Measurements from ENCODE around the gene CBLN3. TPM values are rescaled to one million over a fixed set of nuclear protein-coding genes. Genes with fewer than 3 reads are reported as not detected.

The CBLN3 gene
- total and polyA plus RNA-seq, 8 donors = 0.81 to 4.2 (median 2.1) TPM; not detected in 2

- DNase-seq = no peak
- whole genome bisulfite sequencing, 5 donors = 40 to 63% (median 61%) methylated on average over 2 of the region's 2 CpGs
- H3K4me1 ChIP-seq = peaks cover 43 to 93% (median 75%) of the 10 kb centered on the region in 4 donors
- TF ChIP-seq POLR2AphosphoS5 (IDR thresholded peaks at IDR 0.05) (no peak), EP300 (IDR thresholded peaks at IDR 0.05) (no peak), POLR2A (IDR thresholded peaks at IDR 0.05) (no peak)
- TF ChIP-seq, protein P1, sequence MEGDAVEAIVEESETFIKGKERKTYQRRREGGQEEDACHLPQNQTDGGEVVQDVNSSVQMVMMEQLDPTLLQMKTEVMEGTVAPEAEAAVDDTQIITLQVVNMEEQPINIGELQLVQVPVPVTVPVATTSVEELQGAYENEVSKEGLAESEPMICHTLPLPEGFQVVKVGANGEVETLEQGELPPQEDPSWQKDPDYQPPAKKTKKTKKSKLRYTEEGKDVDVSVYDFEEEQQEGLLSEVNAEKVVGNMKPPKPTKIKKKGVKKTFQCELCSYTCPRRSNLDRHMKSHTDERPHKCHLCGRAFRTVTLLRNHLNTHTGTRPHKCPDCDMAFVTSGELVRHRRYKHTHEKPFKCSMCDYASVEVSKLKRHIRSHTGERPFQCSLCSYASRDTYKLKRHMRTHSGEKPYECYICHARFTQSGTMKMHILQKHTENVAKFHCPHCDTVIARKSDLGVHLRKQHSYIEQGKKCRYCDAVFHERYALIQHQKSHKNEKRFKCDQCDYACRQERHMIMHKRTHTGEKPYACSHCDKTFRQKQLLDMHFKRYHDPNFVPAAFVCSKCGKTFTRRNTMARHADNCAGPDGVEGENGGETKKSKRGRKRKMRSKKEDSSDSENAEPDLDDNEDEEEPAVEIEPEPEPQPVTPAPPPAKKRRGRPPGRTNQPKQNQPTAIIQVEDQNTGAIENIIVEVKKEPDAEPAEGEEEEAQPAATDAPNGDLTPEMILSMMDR (IDR thresholded peaks at IDR 0.05) = no peak
- no peak overlapping the region for H3K4me3 ChIP-seq
- H3K27ac ChIP-seq = peak overlapping the region in 4 of 5 donors; percentile 2 to 72 (median 60)
- H3K36me3 ChIP-seq = peaks cover 51 to 90% (median 83%) of the 10 kb centered on the region in 4 donors
- intact Hi-C loops (cut with DNase I; ENCODE audit: low total_unique reads) = no loop called here
- no peaks in the 10 kb centered on the region for H3K27me3 ChIP-seq
- no peaks in the 10 kb centered on the region for H3K9me3 ChIP-seq
These were observed 5.8 kb upstream of the CBLN3 start for GRCh38 chr14:24435192-24435810.

DNA sequence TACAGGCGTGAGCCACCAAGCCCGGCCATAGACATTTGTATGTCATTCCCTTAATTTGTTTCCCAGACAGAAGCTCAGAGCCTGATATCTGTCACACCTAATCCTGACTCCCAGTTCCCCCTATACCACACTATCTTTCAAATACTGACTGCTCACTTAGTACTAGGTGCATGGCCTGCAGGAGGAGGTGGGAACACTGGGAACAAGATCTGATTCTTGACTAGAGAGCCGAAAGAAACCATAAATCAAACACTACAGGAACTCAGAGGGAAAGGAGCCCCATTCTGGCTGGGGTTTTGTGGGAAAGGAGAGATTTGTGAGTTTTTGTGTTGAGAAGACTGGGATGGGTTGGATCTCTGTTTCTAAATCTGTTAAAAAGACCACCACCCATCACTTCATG is 5.2 kb upstream of the CBLN3 start:
- H3K4me3 ChIP-seq = no peak overlapping the region
- no peaks in the 10 kb centered on the region for H3K9me3 ChIP-seq
- intact Hi-C loops (cut with DNase I; ENCODE audit: low total_unique reads) = loop anchor here (5.0 kb wide), 1 partner anchor 102 kb away; no protein-coding TSS in a partner anchor
- peaks cover 50 to 84% (median 76%) of the 10 kb centered on the region in 4 donors for H3K36me3 ChIP-seq
- 55 to 66% (median 59%) methylated on average over 3 of the region's 3 CpGs for WGBS, 5 donors
- peaks cover 37 to 87% (median 72%) of the 10 kb centered on the region in 4 donors for H3K4me1 ChIP-seq
- TF ChIP-seq EP300 (IDR thresholded peaks at IDR 0.05) = no peak
- no peak for TF ChIP-seq POLR2A (IDR thresholded peaks at IDR 0.05)
- TF ChIP-seq, protein P1 (IDR thresholded peaks at IDR 0.05) = no peak
- no peak for TF ChIP-seq POLR2AphosphoS5 (IDR thresholded peaks at IDR 0.05)
- no peaks in the 10 kb centered on the region for H3K27me3 ChIP-seq
- no peak for DNase-seq
- peak overlapping the region in 4 of 5 donors; percentile 2 to 72 (median 60) for H3K27ac ChIP-seq

- Histone ChIP-seq H3K36me3 (peaks cover 43 to 78% (median 70%) of the 10 kb centered on the region in 4 donors), H3K4me1 (peaks cover 43 to 85% (median 75%) of the 10 kb centered on the region in 4 donors), H3K27me3 (no peaks in the 10 kb centered on the region), H3K27ac (no peak overlapping the region), H3K9me3 (no peaks in the 10 kb centered on the region), H3K4me3 (no peak overlapping the region)
- TF ChIP-seq POLR2AphosphoS5 (IDR thresholded peaks at IDR 0.05) = no peak
- TF ChIP-seq, protein P1 (IDR thresholded peaks at IDR 0.05) = no peak
- TF ChIP-seq EP300 (IDR thresholded peaks at IDR 0.05) = no peak
- TF ChIP-seq POLR2A (IDR thresholded peaks at IDR 0.05) = no peak
- no peak for DNase-seq
- intact Hi-C loops (cut with DNase I; ENCODE audit: low total_unique reads) = loop anchor here (5.0 kb wide), 1 partner anchor 102 kb away; no protein-coding TSS in a partner anchor
- 34 to 65% (median 49%) methylated on average over 7 of the region's 7 CpGs for WGBS, 5 donors
These were observed 4.6 kb upstream of the CBLN3 start for GRCh38 chr14:24434036-24434435.

DNA sequence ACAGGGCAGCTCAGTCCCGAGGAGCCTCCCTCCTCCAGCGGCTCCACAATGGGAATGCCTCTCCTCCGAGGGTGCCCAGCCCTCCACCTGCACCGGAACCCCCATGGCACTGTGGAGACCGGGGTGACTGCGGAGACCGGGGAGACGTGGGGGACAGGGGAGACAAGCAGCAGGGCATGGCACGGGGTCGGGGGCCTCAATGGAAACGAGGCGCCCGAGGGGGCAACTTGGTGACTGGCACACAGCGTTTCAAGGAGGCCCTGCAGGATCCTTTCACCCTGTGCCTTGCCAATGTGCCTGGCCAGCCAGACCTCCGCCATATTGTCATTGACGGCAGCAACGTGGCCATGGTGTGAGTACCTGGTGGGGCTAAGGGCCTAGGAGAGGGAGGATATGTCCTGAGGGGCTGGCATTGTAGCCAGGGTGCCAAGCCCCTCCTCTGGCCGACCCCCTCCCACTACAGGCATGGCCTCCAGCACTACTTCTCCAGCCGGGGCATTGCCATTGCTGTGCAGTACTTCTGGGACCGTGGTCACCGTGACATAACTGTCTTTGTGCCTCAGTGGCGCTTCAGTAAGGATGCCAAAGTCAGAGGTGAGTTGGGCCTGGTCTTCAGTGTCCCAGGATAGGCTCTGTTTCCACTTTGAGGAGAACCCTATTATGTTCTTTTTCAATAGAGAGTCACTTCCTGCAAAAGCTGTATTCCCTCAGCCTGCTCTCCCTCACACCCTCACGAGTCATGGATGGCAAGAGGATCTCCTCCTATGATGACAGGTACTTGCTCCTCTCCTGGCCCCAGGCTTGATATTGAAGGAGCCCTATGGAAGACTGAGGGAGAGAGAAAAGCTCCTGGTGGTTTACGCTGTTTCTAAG is 3.0 kb upstream of the CBLN3 start:
- Histone ChIP-seq H3K27me3 (no peaks in the 10 kb centered on the region), H3K27ac (peak overlapping the region in 4 of 5 donors; percentile 97 to 99 (median 98)), H3K9me3 (no peaks in the 10 kb centered on the region), H3K36me3 (peaks cover 30 to 62% (median 55%) of the 10 kb centered on the region in 4 donors), H3K4me3 (peak overlapping the region in 3 of 4 donors; percentile 74 to 81 (median 77)), H3K4me1 (peaks cover 53 to 85% (median 82%) of the 10 kb centered on the region in 4 donors)
- peak in 1 of 2 donors; percentile 3 for DNase-seq
- 79 to 87% (median 81%) methylated on average over 15 to 24 of the region's 24 CpGs for WGBS, 5 donors
- TF ChIP-seq POLR2AphosphoS5 (IDR thresholded peaks at IDR 0.05) = no peak
- TF ChIP-seq POLR2A (IDR thresholded peaks at IDR 0.05) = no peak
- TF ChIP-seq, protein P1 (IDR thresholded peaks at IDR 0.05) = no peak
- no peak for TF ChIP-seq EP300 (IDR thresholded peaks at IDR 0.05)
- intact Hi-C loops (cut with DNase I; ENCODE audit: low total_unique reads) = loop anchor here (5.0 kb wide), 1 partner anchor 100 kb away; no protein-coding TSS in a partner anchor

Measured in stomach (tissue), 9 donors.